Sigmoid colon (tissue), 7 donors: ENCODE results near the gene DYRK1A. TPM values are rescaled to one million over a fixed set of nuclear protein-coding genes. Genes with fewer than 3 reads are reported as not detected.

Experiments
- DNase-seq: peaks from one replicate; pipeline ENCODE4 v3.0.0-alpha.2; 2019
- H3K27ac ChIP-seq, 4 donors: fragments of 200-600 bp; sonication (generic); one replicate each; pipeline ENCODE4 v1.5.1; 2016 to 2019; ENCODE audit warnings: mild to moderate bottlenecking in 1 of 4
- H3K27me3 ChIP-seq, 3 donors: fragments of 200-600 bp; sonication (generic); one replicate each; pipeline ENCODE4 v1.5.1; 2019; ENCODE audit warnings: mild to moderate bottlenecking in 1 of 3
- H3K36me3 ChIP-seq, 4 donors: fragments of 200-600 bp; sonication (generic); one replicate each; pipeline ENCODE4 v1.5.1; 2016 to 2019
- H3K4me1 ChIP-seq, 4 donors: fragments of 200-600 bp; sonication (generic); one replicate each; pipeline ENCODE4 v1.5.1; 2017 to 2019
- H3K4me3 ChIP-seq, 4 donors: fragments of 200-600 bp; sonication (generic); one replicate each; pipeline ENCODE4 v1.5.1; 2017 to 2019; ENCODE audit warnings: mild to moderate bottlenecking in 2 of 4, moderate library complexity in 1 of 4
- H3K9me3 ChIP-seq, 4 donors: fragments of 200-600 bp in 3 of 4; sonication (generic) in 3 of 4; one replicate each; pipeline versions ENCODE4 v1.5.1 to v1.6.1; 2013 to 2019
- CTCF ChIP-seq, 4 experiments: fragments of 450-650 bp in 3 of 4; fragments of 200-600 bp in 1 of 4; IDR thresholded peaks; one replicate each; pipeline ENCODE4 v1.5.1; 2016 to 2019; ENCODE audit warnings: antibody characterized with exemption in 4 of 4, mild to moderate bottlenecking in 3 of 4, moderate library complexity in 2 of 4
- EP300 ChIP-seq, 4 donors: sonication (generic); formaldehyde crosslinking; IDR thresholded peaks; one replicate each; pipeline ENCODE4 v1.6.1; 2017; ENCODE audit warnings: antibody characterized with exemption in 4 of 4
- POLR2A ChIP-seq, 2 donors: fragments of 450-650 bp; IDR thresholded peaks; one replicate each; pipeline ENCODE4 v1.6.1; 2016; ENCODE audit warnings: antibody characterized with exemption in 2 of 2, mild to moderate bottlenecking in 2 of 2, moderate library complexity in 2 of 2
- POLR2AphosphoS5 ChIP-seq, 4 donors: sonication (generic); formaldehyde crosslinking; IDR thresholded peaks; one replicate each; pipeline ENCODE4 v1.6.1; 2017; ENCODE audit warnings: antibody characterized with exemption in 4 of 4
- WGBS, 2 donors: extraction: QIAGEN DNeasy Blood & Tissue Kit; methylation state at CpG; one replicate each; pipeline ENCODE4 v1.1.7; 2013; 5-methylcytosine and 5-hydroxymethylcytosine counted together
- intact Hi-C: fragments of 100-400 bp; cut with DNase I; formaldehyde crosslinking; loops from one replicate; pipeline ENCODE4 v1.15.1; 2023
- polyA plus RNA-seq, 3 donors: library from polyadenylated mRNA; stranded (reverse); fragments of 200-250 nt; gene quantifications; one replicate each; pipeline ENCODE4 v1.2.3, GENCODE V29; 2013
- total RNA-seq, 4 donors: library from RNA; depleted of rRNA; stranded (reverse); fragments of >200 nt; gene quantifications; one replicate each; pipeline ENCODE4 v1.1.0, GENCODE V29; 2016
- donor health status: healthy with polysubstance abuse.
- donor health status: Bipolar disorder and iron deficiency.
- donor health status: healthy.

The DYRK1A gene
- total and polyA plus RNA-seq, 7 donors: 11.4 to 74.1 (median 62.9) TPM

DNA sequence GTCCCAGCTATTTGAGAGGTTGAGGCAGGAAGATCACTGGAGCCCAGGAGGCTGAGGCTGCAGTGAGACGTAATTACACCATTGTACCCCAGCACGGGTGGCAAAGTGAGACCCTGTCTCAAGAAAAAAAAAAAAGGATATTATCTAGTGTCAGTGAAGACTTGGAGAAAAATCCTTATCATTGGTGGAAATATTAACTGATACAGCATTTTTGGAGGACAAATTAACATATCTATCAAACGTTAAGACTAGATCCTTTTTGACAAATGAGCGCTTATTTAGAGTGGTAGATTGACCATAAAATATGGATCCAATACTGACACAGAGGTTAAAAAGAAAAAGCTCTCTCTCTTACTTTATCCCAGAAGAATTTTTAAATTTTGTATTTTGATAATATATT is 35.2 kb upstream of the DYRK1A start:
- no peak for TF ChIP-seq POLR2A (IDR thresholded peaks at IDR 0.05)
- no peak for TF ChIP-seq POLR2AphosphoS5 (IDR thresholded peaks at IDR 0.05)
- no peak for TF ChIP-seq EP300 (IDR thresholded peaks at IDR 0.05)
- TF ChIP-seq CTCF (IDR thresholded peaks at IDR 0.05): no peak
- H3K4me1 ChIP-seq: no peaks in the 10 kb centered on the region
- no peak overlapping the region for H3K27ac ChIP-seq
- no peaks in the 10 kb centered on the region for H3K36me3 ChIP-seq
- intact Hi-C loops: no loop called here
- H3K4me3 ChIP-seq: no peak overlapping the region
- 88% methylated on average over 4 of the region's 4 CpGs for WGBS, 2 donors
- no peaks in the 10 kb centered on the region for H3K9me3 ChIP-seq
- H3K27me3 ChIP-seq: no peaks in the 10 kb centered on the region
- DNase-seq: no peak

- intact Hi-C loops: no loop called here
- no peaks in the 10 kb centered on the region for H3K9me3 ChIP-seq
- DNase-seq: no peak
- no peaks in the 10 kb centered on the region for H3K27me3 ChIP-seq
- H3K4me1 ChIP-seq: peaks cover 0 to 21% (median 16%) of the 10 kb centered on the region in 4 donors
- H3K36me3 ChIP-seq: no peaks in the 10 kb centered on the region
- H3K4me3 ChIP-seq: no peak overlapping the region
- H3K27ac ChIP-seq: no peak overlapping the region
- TF ChIP-seq POLR2AphosphoS5 (IDR thresholded peaks at IDR 0.05): no peak
- TF ChIP-seq CTCF (IDR thresholded peaks at IDR 0.05): no peak
- no peak for TF ChIP-seq EP300 (IDR thresholded peaks at IDR 0.05)
- TF ChIP-seq POLR2A (IDR thresholded peaks at IDR 0.05): no peak
- 82 to 83% methylated on average over 5 of the region's 5 CpGs for WGBS, 2 donors
Observed at GRCh38 chr21:37335053-37335452, 31.5 kb upstream of the DYRK1A start.

DNA sequence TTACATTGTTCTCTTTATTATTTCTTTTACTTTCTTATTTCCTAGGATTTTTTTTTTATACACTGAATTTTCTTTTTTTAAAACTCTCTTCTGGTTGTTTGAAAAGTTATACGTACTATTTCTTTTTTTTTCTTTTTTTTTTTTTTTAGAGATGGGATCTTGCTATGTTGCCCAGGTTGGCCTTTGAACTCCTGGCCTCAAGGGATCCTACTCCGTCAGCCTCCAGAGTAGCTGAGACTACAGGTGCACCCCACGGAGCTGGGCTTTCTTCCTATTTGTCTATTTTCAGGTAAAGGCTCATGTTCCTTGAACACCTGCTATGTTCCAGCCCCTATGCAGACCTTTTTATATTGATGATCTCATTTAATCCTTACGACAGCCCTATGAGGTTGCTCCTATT is 29.4 kb upstream of the DYRK1A start:
- no peak for TF ChIP-seq EP300 (IDR thresholded peaks at IDR 0.05)
- no peak for TF ChIP-seq CTCF (IDR thresholded peaks at IDR 0.05)
- TF ChIP-seq POLR2AphosphoS5 (IDR thresholded peaks at IDR 0.05): no peak
- no peak for TF ChIP-seq POLR2A (IDR thresholded peaks at IDR 0.05)
- H3K27ac ChIP-seq: no peak overlapping the region
- peaks cover 0 to 21% (median 16%) of the 10 kb centered on the region in 4 donors for H3K4me1 ChIP-seq
- no peaks in the 10 kb centered on the region for H3K27me3 ChIP-seq
- 94 to 98% methylated on average over 4 of the region's 4 CpGs for WGBS, 2 donors
- intact Hi-C loops: no loop called here
- no peaks in the 10 kb centered on the region for H3K9me3 ChIP-seq
- no peaks in the 10 kb centered on the region for H3K36me3 ChIP-seq
- H3K4me3 ChIP-seq: no peak overlapping the region
- DNase-seq: no peak

GRCh38 chr21:37337831-37338230 is 28.7 kb upstream of the DYRK1A start:
- intact Hi-C loops: no loop called here
- no peak overlapping the region for H3K4me3 ChIP-seq
- no peaks in the 10 kb centered on the region for H3K36me3 ChIP-seq
- H3K27me3 ChIP-seq: no peaks in the 10 kb centered on the region
- peak overlapping the region; percentile 52 to 88 (median 80) for H3K27ac ChIP-seq
- 96% methylated on average over 2 of the region's 2 CpGs for WGBS, 2 donors
- no peak for DNase-seq
- H3K4me1 ChIP-seq: peaks cover 0 to 21% (median 16%) of the 10 kb centered on the region in 4 donors
- TF ChIP-seq POLR2AphosphoS5 (IDR thresholded peaks at IDR 0.05) (no peak), EP300 (IDR thresholded peaks at IDR 0.05) (no peak), CTCF (IDR thresholded peaks at IDR 0.05) (no peak), POLR2A (IDR thresholded peaks at IDR 0.05) (no peak)
- H3K9me3 ChIP-seq: no peaks in the 10 kb centered on the region
